ENCODE data around the gene PTMA.

The PTMA gene

GRCh38 chr2:231666171-231667095 lies 41.9 kb upstream of the PTMA start:
- Histone ChIP-seq H3K4me3 (ENCODE audit: low read length) (peak overlapping the region; percentile 8; the same call in 1 of the 2 replicates), H3K27me3 (ENCODE audit: control insufficient read depth, insufficient read depth, low read length) (no peaks in the 10 kb centered on the region), H3K27ac (ENCODE audit: low read length) (peak overlapping the region; percentile 7), H3K9me3 (ENCODE audit: control insufficient read depth, insufficient read depth, low read length) (no peaks in the 10 kb centered on the region), H3K36me3 (ENCODE audit: control insufficient read depth, insufficient read depth, low read length) (no peaks in the 10 kb centered on the region), H3K4me1 (ENCODE audit: control insufficient read depth, insufficient read depth, low read length) (peaks cover 13% of the 10 kb centered on the region)
- WGBS (ENCODE audit: insufficient coverage, insufficient read length), result no CpG with 5 or more reads among the region's 32 CpGs
- no peak for DNase-seq (ENCODE audit: low read depth, low spot score)

- Histone ChIP-seq H3K36me3 (ENCODE audit: control insufficient read depth, insufficient read depth, low read length) (no peaks in the 10 kb centered on the region), H3K9me3 (ENCODE audit: control insufficient read depth, insufficient read depth, low read length) (no peaks in the 10 kb centered on the region), H3K4me3 (ENCODE audit: low read length) (peak overlapping the region; percentile 8; the same call in 1 of the 2 replicates), H3K27ac (ENCODE audit: low read length) (peak overlapping the region; percentile 7), H3K27me3 (ENCODE audit: control insufficient read depth, insufficient read depth, low read length) (no peaks in the 10 kb centered on the region), H3K4me1 (ENCODE audit: control insufficient read depth, insufficient read depth, low read length) (peaks cover 14% of the 10 kb centered on the region)
- no CpG with 5 or more reads among the region's 11 CpGs for WGBS (ENCODE audit: insufficient coverage, insufficient read length)
- no peak for DNase-seq (ENCODE audit: low read depth, low spot score)
Measured at GRCh38 chr2:231667096-231667427, 41.3 kb upstream of the PTMA start.

- Histone ChIP-seq H3K36me3 (ENCODE audit: control insufficient read depth, insufficient read depth, low read length) (no peaks in the 10 kb centered on the region), H3K27me3 (ENCODE audit: control insufficient read depth, insufficient read depth, low read length) (no peaks in the 10 kb centered on the region), H3K4me3 (ENCODE audit: low read length) (no peak overlapping the region), H3K4me1 (ENCODE audit: control insufficient read depth, insufficient read depth, low read length) (peaks cover 14% of the 10 kb centered on the region), H3K9me3 (ENCODE audit: control insufficient read depth, insufficient read depth, low read length) (no peaks in the 10 kb centered on the region), H3K27ac (ENCODE audit: low read length) (no peak overlapping the region)
- WGBS (ENCODE audit: insufficient coverage, insufficient read length), result no CpG with 5 or more reads among the region's 7 CpGs
- DNase-seq (ENCODE audit: low read depth, low spot score), result no peak
Measured at GRCh38 chr2:231667496-231667895, 40.8 kb upstream of the PTMA start.

GRCh38 chr2:231668981-231669380 lies 39.3 kb upstream of the PTMA start:
- WGBS (ENCODE audit: insufficient coverage, insufficient read length), result no CpG with 5 or more reads among the region's 2 CpGs
- peaks cover 13% of the 10 kb centered on the region for H3K4me1 ChIP-seq (ENCODE audit: control insufficient read depth, insufficient read depth, low read length)
- H3K4me3 ChIP-seq (ENCODE audit: low read length), result no peak overlapping the region
- no peaks in the 10 kb centered on the region for H3K36me3 ChIP-seq (ENCODE audit: control insufficient read depth, insufficient read depth, low read length)
- no peaks in the 10 kb centered on the region for H3K9me3 ChIP-seq (ENCODE audit: control insufficient read depth, insufficient read depth, low read length)
- no peak for DNase-seq (ENCODE audit: low read depth, low spot score)
- no peaks in the 10 kb centered on the region for H3K27me3 ChIP-seq (ENCODE audit: control insufficient read depth, insufficient read depth, low read length)
- no peak overlapping the region for H3K27ac ChIP-seq (ENCODE audit: low read length)

- no peak for DNase-seq (ENCODE audit: low read depth, low spot score)
- no CpG with 5 or more reads among the region's 17 CpGs for WGBS (ENCODE audit: insufficient coverage, insufficient read length)
- no peak overlapping the region for H3K4me3 ChIP-seq (ENCODE audit: low read length)
- H3K27me3 ChIP-seq (ENCODE audit: control insufficient read depth, insufficient read depth, low read length), result no peaks in the 10 kb centered on the region
- no peak overlapping the region for H3K27ac ChIP-seq (ENCODE audit: low read length)
- no peaks in the 10 kb centered on the region for H3K36me3 ChIP-seq (ENCODE audit: control insufficient read depth, insufficient read depth, low read length)
- H3K4me1 ChIP-seq (ENCODE audit: control insufficient read depth, insufficient read depth, low read length), result peaks cover 13% of the 10 kb centered on the region
- no peaks in the 10 kb centered on the region for H3K9me3 ChIP-seq (ENCODE audit: control insufficient read depth, insufficient read depth, low read length)
Measured at GRCh38 chr2:231671270-231672050, 36.9 kb upstream of the PTMA start.

- peaks cover 11% of the 10 kb centered on the region for H3K4me1 ChIP-seq (ENCODE audit: control insufficient read depth, insufficient read depth, low read length)
- no CpG with 5 or more reads among the region's 20 CpGs for whole genome bisulfite sequencing (ENCODE audit: insufficient coverage, insufficient read length)
- no peak for DNase-seq (ENCODE audit: low read depth, low spot score)
Measured at GRCh38 chr2:231672617-231673347, 35.5 kb upstream of the PTMA start.

GRCh38 chr2:231673348-231673770 lies 35.0 kb upstream of the PTMA start:
- Histone ChIP-seq H3K4me1 (ENCODE audit: control insufficient read depth, insufficient read depth, low read length) (peaks cover 11% of the 10 kb centered on the region), H3K9me3 (ENCODE audit: control insufficient read depth, insufficient read depth, low read length) (no peaks in the 10 kb centered on the region), H3K36me3 (ENCODE audit: control insufficient read depth, insufficient read depth, low read length) (no peaks in the 10 kb centered on the region), H3K27me3 (ENCODE audit: control insufficient read depth, insufficient read depth, low read length) (no peaks in the 10 kb centered on the region), H3K4me3 (ENCODE audit: low read length) (peak overlapping the region; percentile 25; the same call in 1 of the 2 replicates), H3K27ac (ENCODE audit: low read length) (no peak overlapping the region)
- peak; percentile 87 for DNase-seq (ENCODE audit: low read depth, low spot score)
- no CpG with 5 or more reads among the region's 6 CpGs for WGBS (ENCODE audit: insufficient coverage, insufficient read length)

More at GRCh38 chr2:231672617-231673347, 35.5 kb upstream of the PTMA start:
- Histone ChIP-seq H3K27me3 (ENCODE audit: control insufficient read depth, insufficient read depth, low read length) (no peaks in the 10 kb centered on the region), H3K9me3 (ENCODE audit: control insufficient read depth, insufficient read depth, low read length) (no peaks in the 10 kb centered on the region), H3K4me3 (ENCODE audit: low read length) (peak overlapping the region; percentile 25; the same call in 1 of the 2 replicates), H3K36me3 (ENCODE audit: control insufficient read depth, insufficient read depth, low read length) (no peaks in the 10 kb centered on the region), H3K27ac (ENCODE audit: low read length) (no peak overlapping the region)

GRCh38 chr2:231674587-231675338 lies 33.6 kb upstream of the PTMA start:
- no CpG with 5 or more reads among the region's 20 CpGs for WGBS (ENCODE audit: insufficient coverage, insufficient read length)
- no peak overlapping the region for H3K27ac ChIP-seq (ENCODE audit: low read length)
- DNase-seq (ENCODE audit: low read depth, low spot score), result no peak
- peaks cover 11% of the 10 kb centered on the region for H3K4me1 ChIP-seq (ENCODE audit: control insufficient read depth, insufficient read depth, low read length)
- H3K4me3 ChIP-seq (ENCODE audit: low read length), result no peak overlapping the region
- H3K36me3 ChIP-seq (ENCODE audit: control insufficient read depth, insufficient read depth, low read length), result no peaks in the 10 kb centered on the region
- H3K27me3 ChIP-seq (ENCODE audit: control insufficient read depth, insufficient read depth, low read length), result no peaks in the 10 kb centered on the region
- H3K9me3 ChIP-seq (ENCODE audit: control insufficient read depth, insufficient read depth, low read length), result no peaks in the 10 kb centered on the region

GRCh38 chr2:231676243-231676642 lies 32.1 kb upstream of the PTMA start:
- no peaks in the 10 kb centered on the region for H3K9me3 ChIP-seq (ENCODE audit: control insufficient read depth, insufficient read depth, low read length)
- H3K4me3 ChIP-seq (ENCODE audit: low read length), result no peak overlapping the region
- H3K4me1 ChIP-seq (ENCODE audit: control insufficient read depth, insufficient read depth, low read length), result peaks cover 10% of the 10 kb centered on the region
- H3K36me3 ChIP-seq (ENCODE audit: control insufficient read depth, insufficient read depth, low read length), result no peaks in the 10 kb centered on the region
- H3K27ac ChIP-seq (ENCODE audit: low read length), result no peak overlapping the region
- no peaks in the 10 kb centered on the region for H3K27me3 ChIP-seq (ENCODE audit: control insufficient read depth, insufficient read depth, low read length)
- WGBS (ENCODE audit: insufficient coverage, insufficient read length), result no CpG with 5 or more reads among the region's 6 CpGs
- DNase-seq (ENCODE audit: low read depth, low spot score), result no peak
